K562 (cell line): ENCODE results near the gene ZNF85. TPM values are rescaled to one million over a fixed set of nuclear protein-coding genes. Genes with fewer than 3 reads are reported as not detected.

Experiments used
- ATAC-seq: fragments of 200-7000 bp; cut with Tn5 transposase; 3 replicates; pipeline ENCODE4 v1.9.1; 2020; ENCODE audit warnings: moderate library complexity
- BruUV-seq: library from RNA; stranded (reverse); fragments of 400-500 nt; replicated peaks from 2 replicates; lab custom pipeline; 2021; lab: Mats Ljungman, UMichigan
- CTCF ChIA-PET: fragments of 300-600 bp; formaldehyde crosslinking; extraction: SDS; loops from one replicate; lab custom pipeline; 2021; ENCODE audit warnings: low intra/inter-chr PET ratio; lab: Yijun Ruan, JAX
- POLR2A ChIA-PET: fragments of 300-600, 350-650 bp; sonication (Branson Sonifier 250); formaldehyde crosslinking; extraction: SDS; loops from one replicate; lab custom pipeline; 2021; ENCODE audit warnings: antibody characterized with exemption, inconsistent platforms; lab: Yijun Ruan, JAX
- DNase-seq, 4 experiments: peaks; one replicate each; pipeline versions ENCODE4 v3.0.0 to v3.0.0-alpha.2; 2011 to 2018; ENCODE audit warnings: low spot score in 3 of 4, mixed read lengths in 3 of 4; ENCODE audit errors: extremely low read depth in 1 of 4
- FAIRE-seq: peaks from 2 replicates; lab custom pipeline; 2011; peaks lifted over from hg19 to GRCh38; lab: Jason Lieb, UNC
- H2AFZ ChIP-seq: 2 replicates; pipeline ENCODE4 v1.6.0; 2011; ENCODE audit warnings: low read depth, low read length, control low read depth, inconsistent platforms
- H3K27ac ChIP-seq: fragments of 200-600 bp; 3 replicates; pipeline ENCODE4 v1.8.0; 2011; ENCODE audit warnings: low read depth, mild to moderate bottlenecking, control low read depth, inconsistent platforms, low read length, moderate library complexity, mixed read lengths; ENCODE audit errors: extremely low read depth
- H3K27me3 ChIP-seq, 2 experiments: fragments of 300-600 bp in 1 of 2; 2 replicates in 1 of 2; 3 replicates in 1 of 2; pipeline versions ENCODE4 v1.6.0 to v1.8.0; 2011; ENCODE audit warnings: inconsistent platforms in 2 of 2, low read length in 2 of 2, mild to moderate bottlenecking in 1 of 2, mixed read lengths in 1 of 2, moderate library complexity in 1 of 2; ENCODE audit not compliant: control insufficient read depth in 2 of 2, insufficient read depth in 2 of 2
- H3K36me3 ChIP-seq: fragments of 300-600 bp; 3 replicates; pipeline ENCODE4 v1.8.0; 2011; ENCODE audit warnings: mild to moderate bottlenecking, low read length, inconsistent platforms; ENCODE audit not compliant: control insufficient read depth, insufficient read depth
- H3K4me1 ChIP-seq, 2 experiments: fragments of 200-600 bp in 1 of 2; replicated peaks in 1 of 2; 2 replicates in 1 of 2; 3 replicates in 1 of 2; pipeline versions ENCODE4 v1.5.1 to v1.8.0; 2011; ENCODE audit warnings: inconsistent platforms in 2 of 2, low read length in 2 of 2, mild to moderate bottlenecking in 1 of 2, mixed read lengths in 1 of 2, moderate library complexity in 1 of 2; ENCODE audit not compliant: control insufficient read depth in 2 of 2, insufficient read depth in 2 of 2
- H3K4me2 ChIP-seq: 2 replicates; pipeline ENCODE4 v1.6.1; 2011; ENCODE audit warnings: low read length, control low read depth, inconsistent platforms, mixed read lengths; ENCODE audit not compliant: insufficient read depth
- H3K4me3 ChIP-seq: fragments of 200-600 bp; sonication (generic), shearing (Covaris generic); 2 replicates; pipeline ENCODE4 v1.5.1; 2016; ENCODE audit warnings: control low read depth, inconsistent platforms
- H3K79me2 ChIP-seq: fragments of 200-600 bp; 3 replicates; pipeline ENCODE4 v1.8.0; 2011; ENCODE audit warnings: low read length, inconsistent platforms; ENCODE audit not compliant: control insufficient read depth, insufficient read depth
- H3K9ac ChIP-seq, 2 experiments: 2 replicates each; pipeline versions ENCODE4 v1.6.0 to v1.6.1; 2011; ENCODE audit warnings: low read depth in 2 of 2, low read length in 2 of 2, control low read depth in 1 of 2, inconsistent platforms in 1 of 2, mild to moderate bottlenecking in 1 of 2, mixed read lengths in 1 of 2; ENCODE audit not compliant: insufficient read depth in 1 of 2
- H3K9me1 ChIP-seq: one replicate; pipeline ENCODE4 v1.6.0; 2011; ENCODE audit warnings: inconsistent platforms, mild to moderate bottlenecking, low read length, moderate library complexity; ENCODE audit not compliant: control insufficient read depth, insufficient read depth
- H3K9me3 ChIP-seq: replicated peaks from 2 replicates; pipeline ENCODE4 v1.5.1; 2011; ENCODE audit warnings: low read depth, low read length, inconsistent platforms; ENCODE audit not compliant: control insufficient read depth, insufficient read depth
- H4K20me1 ChIP-seq: replicated peaks from 2 replicates; pipeline ENCODE4 v1.6.1; 2011; ENCODE audit warnings: low read length, inconsistent platforms, mixed read lengths; ENCODE audit not compliant: control insufficient read depth, insufficient read depth
- IRF2 ChIP-seq: sonication (generic); formaldehyde crosslinking; IDR thresholded peaks from 2 replicates; pipeline ENCODE4 v1.8.1; 2022; ENCODE audit warnings: mild to moderate bottlenecking, missing genetic modification reagents
- KAT2B ChIP-seq: IDR thresholded peaks from one replicate; pipeline ENCODE4 v1.6.1; 2012; ENCODE audit warnings: low read depth, mild to moderate bottlenecking, control low read depth, inconsistent platforms, low read length, moderate library complexity
- POLR2AphosphoS2 ChIP-seq: IDR thresholded peaks from 2 replicates; pipeline ENCODE4 v1.6.1; 2012; ENCODE audit warnings: low read length, improper control_type of control experiment
- RBM22 ChIP-seq: fragments of 200-400 bp; formaldehyde crosslinking; IDR thresholded peaks from 2 replicates; pipeline ENCODE4 v1.6.1; 2018; ENCODE audit warnings: low read length, low read depth; ENCODE audit not compliant: poor library complexity, severe bottlenecking
- RHOXF2B ChIP-seq: fragments of 250-450 bp; sonication (Bioruptor Pico); conservative IDR thresholded peaks from 2 replicates; pipeline ENCODE4 v1.5.1; 2021
- SLC30A9 ChIP-seq: fragments of 250-450 bp; sonication (Bioruptor Pico); IDR thresholded peaks from 2 replicates; pipeline ENCODE4 v1.8.0; 2022; ENCODE audit warnings: mild to moderate bottlenecking, moderate library complexity
- SMC3 ChIP-seq: conservative IDR thresholded peaks from 2 replicates; pipeline ENCODE4 v1.6.1; 2011; ENCODE audit warnings: low read depth, low read length, improper control_type of control experiment; ENCODE audit not compliant: insufficient read depth
- TARDBP ChIP-seq: fragments of 450-650 bp; IDR thresholded peaks from 2 replicates; pipeline ENCODE4 v1.6.1; 2016
- ZNF583 ChIP-seq: fragments of 250-450 bp; sonication (Bioruptor Pico); IDR thresholded peaks from 2 replicates; pipeline ENCODE4 v1.4.0; 2020
- ZNF668 ChIP-seq: fragments of 250-450 bp; sonication (Bioruptor Pico); IDR thresholded peaks from 2 replicates; pipeline ENCODE4 v1.8.0; 2022; ENCODE audit warnings: mild to moderate bottlenecking, inconsistent platforms
- WGBS: fragments of 100-300 bp; shearing (Covaris generic); methylation state at CpG from one replicate; pipeline ENCODE4 v1.1.6; 2016; ENCODE audit warnings: low coverage, mixed read lengths; ENCODE audit not compliant: insufficient coverage; ENCODE audit errors: missing lambda C conversion rate; 5-methylcytosine and 5-hydroxymethylcytosine counted together
- in situ Hi-C: fragments of 300-500 bp; cut with MboI; formaldehyde crosslinking; loops from 4 replicates; pipeline ENCODE4 v1.15.0; 2018; ENCODE audit warnings: inconsistent platforms, mixed read lengths
- intact Hi-C: fragments of 100-400 bp; cut with micrococcal nuclease; formaldehyde crosslinking; loops from 2 replicates; pipeline ENCODE4 v1.14.2; 2022
- polyA plus RNA-seq, 8 experiments: library from polyadenylated mRNA; depleted of rRNA in 4 of 8; stranded (reverse) in 5 of 8; unstranded in 3 of 8; fragments of >200 nt; fragmentation: Nextera tagmentation in 2 of 8; fragmentation: Illumina TruSeq in 1 of 8; extraction: Ambion mirVana in 2 of 8; extraction: Trizol in 1 of 8; gene quantifications; 2 replicates each; pipeline versions ENCODE4 v1.2.1 to v1.2.3, GENCODE V29; 2011 to 2014; ENCODE audit warnings: inconsistent platforms in 1 of 8, missing spikeins in 1 of 8
- total RNA-seq, 7 experiments: library from RNA; depleted of rRNA in 6 of 7; stranded (reverse); fragments of >200 nt in 6 of 7; fragmentation: Illumina TruSeq in 2 of 7; extraction: Trizol in 2 of 7; gene quantifications; 2 replicates each; pipeline versions ENCODE4 v1.2.1 to v1.2.3, GENCODE V29; 2011 to 2021; ENCODE audit warnings: low replicate concordance in 1 of 7
- TF ChIP-seq, protein P1 (sequence below): fragments of 450-650 bp; IDR thresholded peaks from one replicate; pipeline ENCODE4 v1.6.1; 2018; ENCODE audit warnings: mild to moderate bottlenecking, moderate library complexity; ENCODE audit not compliant: partially characterized antibody
- TF ChIP-seq, protein P2 (sequence below): fragments of 450-650 bp; IDR thresholded peaks from 2 replicates; pipeline ENCODE4 v1.6.1; 2014; ENCODE audit warnings: low read depth, mild to moderate bottlenecking, moderate library complexity, borderline replicate concordance
- TF ChIP-seq, protein P3 (sequence below): fragments of 250-450 bp; sonication (Bioruptor Pico); IDR thresholded peaks from 2 replicates; pipeline ENCODE4 v1.4.0; 2020

The ZNF85 gene
- total and polyA plus RNA-seq, 9 of the 15 experiments (the other 6 are each of a cell fraction or from before 2014, with no cell fraction given) = 0.41 to 1.7 (median 0.92) TPM

DNA sequence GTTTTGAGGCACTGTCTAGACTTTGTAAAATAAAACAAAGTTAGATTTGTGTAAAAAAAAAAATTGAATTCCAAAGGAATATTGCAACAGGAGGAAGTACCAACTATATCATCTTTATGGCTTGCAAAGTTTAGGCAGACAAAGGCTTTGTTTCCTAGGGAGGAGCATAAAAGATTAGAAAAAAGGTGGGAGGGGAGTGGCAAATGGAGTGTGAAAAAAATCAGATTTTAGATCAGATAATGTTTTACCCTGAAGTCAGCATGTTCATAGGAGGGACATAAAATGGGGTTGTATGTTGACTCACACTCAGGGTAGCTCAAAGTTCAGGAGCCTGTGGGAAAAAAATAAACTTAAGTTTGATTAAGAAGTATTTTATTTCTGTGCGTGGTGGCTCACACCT is 3.7 kb downstream of the ZNF85 start:
- in situ Hi-C loops (no loop called here), intact Hi-C loops (no loop called here)
- no TSS peak for BruUV-seq
- ChIA-PET POLR2A (no interaction called here), CTCF (no interaction called here)
- DNase-seq = no peak
- Histone ChIP-seq H2AFZ (no peak overlapping the region), H4K20me1 (no peaks in the 10 kb centered on the region), H3K4me1 (no peaks in the 10 kb centered on the region), H3K27me3 (no peaks in the 10 kb centered on the region), H3K36me3 (no peaks in the 10 kb centered on the region), H3K27ac (no peak overlapping the region), H3K9ac (no peak overlapping the region), H3K79me2 (no peaks in the 10 kb centered on the region), H3K4me2 (no peak overlapping the region), H3K4me3 (no peak overlapping the region), H3K9me3 (no peaks in the 10 kb centered on the region), H3K9me1 (no peaks in the 10 kb centered on the region)
- ATAC-seq = no peak
- WGBS = 0% methylated on average over 1 of the region's 1 CpG
- TF ChIP-seq TARDBP = no peak
- TF ChIP-seq ZNF583 (CRISPR knock-in tag) = no peak
- TF ChIP-seq, protein P1, sequence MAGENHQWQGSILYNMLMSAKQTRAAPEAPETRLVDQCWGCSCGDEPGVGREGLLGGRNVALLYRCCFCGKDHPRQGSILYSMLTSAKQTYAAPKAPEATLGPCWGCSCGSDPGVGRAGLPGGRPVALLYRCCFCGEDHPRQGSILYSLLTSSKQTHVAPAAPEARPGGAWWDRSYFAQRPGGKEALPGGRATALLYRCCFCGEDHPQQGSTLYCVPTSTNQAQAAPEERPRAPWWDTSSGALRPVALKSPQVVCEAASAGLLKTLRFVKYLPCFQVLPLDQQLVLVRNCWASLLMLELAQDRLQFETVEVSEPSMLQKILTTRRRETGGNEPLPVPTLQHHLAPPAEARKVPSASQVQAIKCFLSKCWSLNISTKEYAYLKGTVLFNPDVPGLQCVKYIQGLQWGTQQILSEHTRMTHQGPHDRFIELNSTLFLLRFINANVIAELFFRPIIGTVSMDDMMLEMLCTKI = no peak
- TF ChIP-seq SMC3 = no peak
- TF ChIP-seq KAT2B = no peak
- TF ChIP-seq, protein P2, sequence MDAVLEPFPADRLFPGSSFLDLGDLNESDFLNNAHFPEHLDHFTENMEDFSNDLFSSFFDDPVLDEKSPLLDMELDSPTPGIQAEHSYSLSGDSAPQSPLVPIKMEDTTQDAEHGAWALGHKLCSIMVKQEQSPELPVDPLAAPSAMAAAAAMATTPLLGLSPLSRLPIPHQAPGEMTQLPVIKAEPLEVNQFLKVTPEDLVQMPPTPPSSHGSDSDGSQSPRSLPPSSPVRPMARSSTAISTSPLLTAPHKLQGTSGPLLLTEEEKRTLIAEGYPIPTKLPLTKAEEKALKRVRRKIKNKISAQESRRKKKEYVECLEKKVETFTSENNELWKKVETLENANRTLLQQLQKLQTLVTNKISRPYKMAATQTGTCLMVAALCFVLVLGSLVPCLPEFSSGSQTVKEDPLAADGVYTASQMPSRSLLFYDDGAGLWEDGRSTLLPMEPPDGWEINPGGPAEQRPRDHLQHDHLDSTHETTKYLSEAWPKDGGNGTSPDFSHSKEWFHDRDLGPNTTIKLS = no peak
- no peak for TF ChIP-seq IRF2
- no peak for TF ChIP-seq SLC30A9
- TF ChIP-seq POLR2AphosphoS2 = no peak
- TF ChIP-seq, protein P3, sequence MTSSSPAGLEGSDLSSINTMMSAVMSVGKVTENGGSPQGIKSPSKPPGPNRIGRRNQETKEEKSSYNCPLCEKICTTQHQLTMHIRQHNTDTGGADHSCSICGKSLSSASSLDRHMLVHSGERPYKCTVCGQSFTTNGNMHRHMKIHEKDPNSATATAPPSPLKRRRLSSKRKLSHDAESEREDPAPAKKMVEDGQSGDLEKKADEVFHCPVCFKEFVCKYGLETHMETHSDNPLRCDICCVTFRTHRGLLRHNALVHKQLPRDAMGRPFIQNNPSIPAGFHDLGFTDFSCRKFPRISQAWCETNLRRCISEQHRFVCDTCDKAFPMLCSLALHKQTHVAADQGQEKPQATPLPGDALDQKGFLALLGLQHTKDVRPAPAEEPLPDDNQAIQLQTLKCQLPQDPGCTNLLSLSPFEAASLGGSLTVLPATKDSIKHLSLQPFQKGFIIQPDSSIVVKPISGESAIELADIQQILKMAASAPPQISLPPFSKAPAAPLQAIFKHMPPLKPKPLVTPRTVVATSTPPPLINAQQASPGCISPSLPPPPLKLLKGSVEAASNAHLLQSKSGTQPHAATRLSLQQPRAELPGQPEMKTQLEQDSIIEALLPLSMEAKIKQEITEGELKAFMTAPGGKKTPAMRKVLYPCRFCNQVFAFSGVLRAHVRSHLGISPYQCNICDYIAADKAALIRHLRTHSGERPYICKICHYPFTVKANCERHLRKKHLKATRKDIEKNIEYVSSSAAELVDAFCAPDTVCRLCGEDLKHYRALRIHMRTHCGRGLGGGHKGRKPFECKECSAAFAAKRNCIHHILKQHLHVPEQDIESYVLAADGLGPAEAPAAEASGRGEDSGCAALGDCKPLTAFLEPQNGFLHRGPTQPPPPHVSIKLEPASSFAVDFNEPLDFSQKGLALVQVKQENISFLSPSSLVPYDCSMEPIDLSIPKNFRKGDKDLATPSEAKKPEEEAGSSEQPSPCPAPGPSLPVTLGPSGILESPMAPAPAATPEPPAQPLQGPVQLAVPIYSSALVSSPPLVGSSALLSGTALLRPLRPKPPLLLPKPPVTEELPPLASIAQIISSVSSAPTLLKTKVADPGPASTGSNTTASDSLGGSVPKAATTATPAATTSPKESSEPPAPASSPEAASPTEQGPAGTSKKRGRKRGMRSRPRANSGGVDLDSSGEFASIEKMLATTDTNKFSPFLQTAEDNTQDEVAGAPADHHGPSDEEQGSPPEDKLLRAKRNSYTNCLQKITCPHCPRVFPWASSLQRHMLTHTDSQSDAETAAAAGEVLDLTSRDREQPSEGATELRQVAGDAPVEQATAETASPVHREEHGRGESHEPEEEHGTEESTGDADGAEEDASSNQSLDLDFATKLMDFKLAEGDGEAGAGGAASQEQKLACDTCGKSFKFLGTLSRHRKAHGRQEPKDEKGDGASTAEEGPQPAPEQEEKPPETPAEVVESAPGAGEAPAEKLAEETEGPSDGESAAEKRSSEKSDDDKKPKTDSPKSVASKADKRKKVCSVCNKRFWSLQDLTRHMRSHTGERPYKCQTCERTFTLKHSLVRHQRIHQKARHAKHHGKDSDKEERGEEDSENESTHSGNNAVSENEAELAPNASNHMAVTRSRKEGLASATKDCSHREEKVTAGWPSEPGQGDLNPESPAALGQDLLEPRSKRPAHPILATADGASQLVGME (CRISPR knock-in tag) = no peak
- TF ChIP-seq RHOXF2B (CRISPR knock-in tag) = no peak
- no peak for TF ChIP-seq RBM22
- no peak for TF ChIP-seq ZNF668 (CRISPR knock-in tag)
- FAIRE-seq = no peak
